ENCODE data around the gene CORO2B. TPM values are rescaled to one million over a fixed set of nuclear protein-coding genes. Genes with fewer than 3 reads are reported as not detected.

CORO2B gene
- total RNA-seq, 4 donors from 2014 or later: 1.3 to 18.2 (median 7.0) TPM

GRCh38 chr15:68735610-68736009, 156.8 kb downstream of the CORO2B start:
- no peak overlapping the region for H3K27ac ChIP-seq
- DNase-seq: no peak
- H3K9me3 ChIP-seq: no peaks in the 10 kb centered on the region
- no peaks in the 10 kb centered on the region for H3K27me3 ChIP-seq
- TF ChIP-seq POLR2A (IDR thresholded peaks at IDR 0.05) (no peak), CTCF (IDR thresholded peaks at IDR 0.05) (no peak)
- H3K36me3 ChIP-seq: no peaks in the 10 kb centered on the region
- intact Hi-C loops (cut with DNase I; ENCODE audit: low total_unique reads): loop anchor here (10.0 kb wide), 1 partner anchor 139 kb away; no protein-coding TSS in a partner anchor
- peaks cover 0 to 7% of the 10 kb centered on the region in 2 donors for H3K4me1 ChIP-seq
- H3K4me3 ChIP-seq: no peak overlapping the region

GRCh38 chr15:68739390-68740080, 160.7 kb downstream of the CORO2B start:
- Histone ChIP-seq H3K4me1 (no peaks in the 10 kb centered on the region), H3K9me3 (no peaks in the 10 kb centered on the region), H3K36me3 (no peaks in the 10 kb centered on the region), H3K27ac (no peak overlapping the region), H3K27me3 (no peaks in the 10 kb centered on the region), H3K4me3 (no peak overlapping the region)
- intact Hi-C loops (cut with DNase I; ENCODE audit: low total_unique reads): loop anchor here (10.0 kb wide), 1 partner anchor 135 kb away; no protein-coding TSS in a partner anchor
- TF ChIP-seq CTCF (IDR thresholded peaks at IDR 0.05) (no peak), POLR2A (IDR thresholded peaks at IDR 0.05) (no peak)
- no peak for DNase-seq

- H3K9me3 ChIP-seq: no peaks in the 10 kb centered on the region
- DNase-seq: no peak
- H3K4me1 ChIP-seq: no peaks in the 10 kb centered on the region
- H3K36me3 ChIP-seq: no peaks in the 10 kb centered on the region
- no peaks in the 10 kb centered on the region for H3K27me3 ChIP-seq
- TF ChIP-seq POLR2A (IDR thresholded peaks at IDR 0.05) (no peak), CTCF (IDR thresholded peaks at IDR 0.05) (no peak)
- H3K27ac ChIP-seq: no peak overlapping the region
- intact Hi-C loops (cut with DNase I; ENCODE audit: low total_unique reads): no loop called here
- H3K4me3 ChIP-seq: no peak overlapping the region
These were observed 164.5 kb downstream of the CORO2B start for GRCh38 chr15:68743256-68743655.

- H3K4me1 ChIP-seq: no peaks in the 10 kb centered on the region
- DNase-seq: no peak
- TF ChIP-seq POLR2A (IDR thresholded peaks at IDR 0.05): no peak
- TF ChIP-seq CTCF (IDR thresholded peaks at IDR 0.05): no peak
- no peaks in the 10 kb centered on the region for H3K27me3 ChIP-seq
- intact Hi-C loops (cut with DNase I; ENCODE audit: low total_unique reads): no loop called here
- H3K9me3 ChIP-seq: no peaks in the 10 kb centered on the region
- no peak overlapping the region for H3K27ac ChIP-seq
- no peak overlapping the region for H3K4me3 ChIP-seq
- H3K36me3 ChIP-seq: no peaks in the 10 kb centered on the region
These were observed 170.6 kb downstream of the CORO2B start for GRCh38 chr15:68749365-68749764.

DNA sequence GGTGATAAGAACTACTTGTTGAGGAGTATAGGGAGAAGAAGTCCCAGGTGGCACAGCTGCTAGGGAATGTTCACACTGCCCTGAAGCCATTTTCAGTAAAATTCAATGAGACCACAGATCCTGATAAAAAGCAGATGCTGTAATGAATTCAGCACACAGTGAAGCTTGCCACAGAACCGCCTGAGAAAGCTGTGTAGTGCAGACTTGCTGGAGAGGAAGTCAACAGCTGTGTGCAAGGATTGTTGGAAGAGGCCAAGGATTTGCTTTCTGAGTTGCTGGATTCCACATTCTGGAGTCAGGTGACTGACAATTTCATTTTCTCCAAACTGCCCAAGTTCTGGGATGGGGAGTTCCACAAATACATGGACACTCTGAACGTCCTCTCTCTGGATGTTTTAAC, 171.0 kb downstream of the CORO2B start:
- no peak overlapping the region for H3K27ac ChIP-seq
- no peaks in the 10 kb centered on the region for H3K4me1 ChIP-seq
- no peak overlapping the region for H3K4me3 ChIP-seq
- H3K9me3 ChIP-seq: no peaks in the 10 kb centered on the region
- no peak for TF ChIP-seq CTCF (IDR thresholded peaks at IDR 0.05)
- no peak for TF ChIP-seq POLR2A (IDR thresholded peaks at IDR 0.05)
- no peak for DNase-seq
- no peaks in the 10 kb centered on the region for H3K36me3 ChIP-seq
- no peaks in the 10 kb centered on the region for H3K27me3 ChIP-seq
- intact Hi-C loops (cut with DNase I; ENCODE audit: low total_unique reads): no loop called here

Data from uterus (tissue), 4 donors.